DND-41 (cell line): Measurements from ENCODE around the gene P4HB.

Experiments
- ATAC-seq: fragments of 200-7000 bp; cut with Tn5 transposase; 3 replicates; pipeline ENCODE4 v1.9.1; 2021; ENCODE audit warnings: low read depth; ENCODE audit not compliant: insufficient read depth
- DNase-seq: peaks from one replicate; pipeline ENCODE4 v3.0.0-alpha.2; 2020
- H2AFZ ChIP-seq: 2 replicates; pipeline ENCODE4 v1.6.0; 2012; ENCODE audit warnings: low read depth, low read length
- H3K27ac ChIP-seq: 2 replicates; pipeline ENCODE4 v1.5.1; 2012; ENCODE audit warnings: low read length, inconsistent platforms
- H3K27me3 ChIP-seq: fragments of 200-600 bp; sonication (generic); 2 replicates; pipeline ENCODE4 v1.6.0; 2012; ENCODE audit warnings: low read length, mild to moderate bottlenecking, inconsistent platforms; ENCODE audit not compliant: insufficient read depth, poor library complexity
- H3K36me3 ChIP-seq: 2 replicates; pipeline ENCODE4 v1.5.1; 2012; ENCODE audit warnings: low read length, inconsistent platforms; ENCODE audit not compliant: insufficient read depth
- H3K4me1 ChIP-seq: 2 replicates; pipeline ENCODE4 v1.5.1; 2012; ENCODE audit warnings: mild to moderate bottlenecking, low read length; ENCODE audit not compliant: insufficient read depth
- H3K4me2 ChIP-seq: 2 replicates; pipeline ENCODE4 v1.6.0; 2012; ENCODE audit warnings: mild to moderate bottlenecking, moderate library complexity, low read length, inconsistent platforms; ENCODE audit not compliant: insufficient read depth
- H3K4me3 ChIP-seq, 2 experiments: fragments of 200-600 bp in 1 of 2; shearing (Covaris generic) in 1 of 2; 2 replicates each; pipeline ENCODE4 v1.5.1; 2012 to 2016; ENCODE audit warnings: inconsistent platforms in 2 of 2, low read length in 2 of 2, mild to moderate bottlenecking in 2 of 2, low read depth in 1 of 2, moderate library complexity in 1 of 2
- H3K79me2 ChIP-seq: 2 replicates; pipeline ENCODE4 v1.6.0; 2012; ENCODE audit warnings: low read length, inconsistent platforms; ENCODE audit not compliant: insufficient read depth
- H3K9ac ChIP-seq: 2 replicates; pipeline ENCODE4 v1.6.0; 2012; ENCODE audit warnings: low read depth, mild to moderate bottlenecking, inconsistent platforms, low read length, moderate library complexity
- H3K9me3 ChIP-seq: 2 replicates; pipeline ENCODE4 v1.5.1; 2012; ENCODE audit warnings: low read length, moderate library complexity, mild to moderate bottlenecking, inconsistent platforms; ENCODE audit not compliant: insufficient read depth, severe bottlenecking
- H4K20me1 ChIP-seq: 2 replicates; pipeline ENCODE4 v1.6.0; 2012; ENCODE audit warnings: low read length; ENCODE audit not compliant: insufficient read depth
- EZH2 ChIP-seq: IDR thresholded peaks from 3 replicates; pipeline ENCODE4 v1.6.1; 2012; ENCODE audit warnings: borderline replicate concordance, low read depth, mild to moderate bottlenecking, moderate library complexity, low read length, inconsistent platforms; ENCODE audit not compliant: severe bottlenecking
- TF ChIP-seq, protein P1 (sequence below): IDR thresholded peaks from 2 replicates; pipeline ENCODE4 v1.5.1; 2012; ENCODE audit warnings: borderline replicate concordance, low read length, moderate library complexity, mild to moderate bottlenecking; ENCODE audit not compliant: poor library complexity, severe bottlenecking; ENCODE audit errors: extremely low read depth

P4HB gene

DNA sequence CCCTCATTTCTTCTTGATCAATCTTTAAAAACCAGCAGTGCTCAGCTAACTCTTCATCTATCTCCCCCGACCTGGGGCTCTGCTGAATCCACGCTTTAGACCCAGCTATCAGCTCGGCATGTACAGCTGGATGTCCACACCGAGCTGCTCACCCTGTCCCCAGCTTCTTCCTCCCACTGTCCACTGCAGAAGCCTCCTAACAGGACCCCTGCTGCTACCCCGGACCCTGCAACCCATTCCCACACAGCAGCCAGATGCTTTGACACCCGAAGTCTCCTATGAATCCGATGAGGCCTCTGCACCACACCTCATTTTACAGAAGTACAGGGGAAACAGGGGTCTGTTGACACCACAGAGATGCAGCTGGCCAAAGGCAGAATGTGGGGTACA, 42.6 kb downstream of the P4HB start:
- Histone ChIP-seq H3K27me3 (no peaks in the 10 kb centered on the region), H4K20me1 (no peaks in the 10 kb centered on the region; the same call in 1 of the 2 replicates), H3K4me2 (no peak overlapping the region), H3K4me3 (no peak overlapping the region), H3K27ac (no peak overlapping the region), H3K79me2 (no peaks in the 10 kb centered on the region), H3K9me3 (no peaks in the 10 kb centered on the region), H3K9ac (no peak overlapping the region), H2AFZ (no peak overlapping the region), H3K36me3 (peaks cover 6% of the 10 kb centered on the region), H3K4me1 (peaks cover 18% of the 10 kb centered on the region)
- TF ChIP-seq, protein P1, sequence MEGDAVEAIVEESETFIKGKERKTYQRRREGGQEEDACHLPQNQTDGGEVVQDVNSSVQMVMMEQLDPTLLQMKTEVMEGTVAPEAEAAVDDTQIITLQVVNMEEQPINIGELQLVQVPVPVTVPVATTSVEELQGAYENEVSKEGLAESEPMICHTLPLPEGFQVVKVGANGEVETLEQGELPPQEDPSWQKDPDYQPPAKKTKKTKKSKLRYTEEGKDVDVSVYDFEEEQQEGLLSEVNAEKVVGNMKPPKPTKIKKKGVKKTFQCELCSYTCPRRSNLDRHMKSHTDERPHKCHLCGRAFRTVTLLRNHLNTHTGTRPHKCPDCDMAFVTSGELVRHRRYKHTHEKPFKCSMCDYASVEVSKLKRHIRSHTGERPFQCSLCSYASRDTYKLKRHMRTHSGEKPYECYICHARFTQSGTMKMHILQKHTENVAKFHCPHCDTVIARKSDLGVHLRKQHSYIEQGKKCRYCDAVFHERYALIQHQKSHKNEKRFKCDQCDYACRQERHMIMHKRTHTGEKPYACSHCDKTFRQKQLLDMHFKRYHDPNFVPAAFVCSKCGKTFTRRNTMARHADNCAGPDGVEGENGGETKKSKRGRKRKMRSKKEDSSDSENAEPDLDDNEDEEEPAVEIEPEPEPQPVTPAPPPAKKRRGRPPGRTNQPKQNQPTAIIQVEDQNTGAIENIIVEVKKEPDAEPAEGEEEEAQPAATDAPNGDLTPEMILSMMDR = no peak
- TF ChIP-seq EZH2 = no peak
- DNase-seq (no peak), ATAC-seq (no peak)

- no peaks in the 10 kb centered on the region for H3K9me3 ChIP-seq
- no peak overlapping the region for H2AFZ ChIP-seq
- H3K36me3 ChIP-seq = no peaks in the 10 kb centered on the region
- H3K4me3 ChIP-seq = no peak overlapping the region
- H3K4me1 ChIP-seq = no peaks in the 10 kb centered on the region
- no peaks in the 10 kb centered on the region for H3K79me2 ChIP-seq
- no peak overlapping the region for H3K9ac ChIP-seq
- ATAC-seq (no peak), DNase-seq (no peak)
- H3K27me3 ChIP-seq = no peaks in the 10 kb centered on the region
- H4K20me1 ChIP-seq = 0 out of 2 replicates have a peak, but pooled peaks cover 4% of the 10 kb centered on the region
- no peak overlapping the region for H3K27ac ChIP-seq
- no peak for TF ChIP-seq EZH2
- TF ChIP-seq, protein P1 = no peak
- no peak overlapping the region for H3K4me2 ChIP-seq
Measured at GRCh38 chr17:81815646-81815986, 44.7 kb downstream of the P4HB start.

GRCh38 chr17:81814748-81815645, 45.3 kb downstream of the P4HB start:
- TF ChIP-seq EZH2 = no peak
- TF ChIP-seq, protein P1 = no peak
- H3K4me1 ChIP-seq = no peaks in the 10 kb centered on the region
- H3K27ac ChIP-seq = no peak overlapping the region
- H3K27me3 ChIP-seq = no peaks in the 10 kb centered on the region
- ATAC-seq = no peak
- H3K4me3 ChIP-seq = no peak overlapping the region
- H3K4me2 ChIP-seq = no peak overlapping the region
- no peaks in the 10 kb centered on the region for H3K36me3 ChIP-seq
- no peaks in the 10 kb centered on the region for H3K9me3 ChIP-seq
- H3K79me2 ChIP-seq = no peaks in the 10 kb centered on the region
- 0 out of 2 replicates have a peak, but pooled peaks cover 4% of the 10 kb centered on the region for H4K20me1 ChIP-seq
- H2AFZ ChIP-seq = no peak overlapping the region
- H3K9ac ChIP-seq = no peak overlapping the region
- DNase-seq = no peak
